Heart right ventricle (tissue), 16 donors: ENCODE data around the gene PDE9A. TPM values are rescaled to one million over a fixed set of nuclear protein-coding genes. Genes with fewer than 3 reads are reported as not detected.

ENCODE experiments used
- ATAC-seq, 8 donors: fragments of 200-7000 bp; cut with Tn5 transposase; one replicate each; pipeline ENCODE4 v1.9.1; 2020; ENCODE audit warnings: mild to moderate bottlenecking in 8 of 8, moderate library complexity in 8 of 8, moderate number of reproducible peaks in 1 of 8
- DNase-seq, 2 donors: peaks; one replicate each; pipeline ENCODE4 v3.0.0-alpha.2; 2020
- H3K27ac ChIP-seq, 10 donors: fragments of 200-600 bp; sonication (generic) in 2 of 10; one replicate each; pipeline versions ENCODE4 v1.5.0 to v1.8.0; 2020 to 2022; ENCODE audit warnings: mild to moderate bottlenecking in 3 of 10
- H3K27me3 ChIP-seq, 7 donors: fragments of 200-600 bp; one replicate each; pipeline ENCODE4 v1.8.0; 2021 to 2022; ENCODE audit warnings: mild to moderate bottlenecking in 2 of 7
- H3K36me3 ChIP-seq, 9 donors: fragments of 200-600 bp; sonication (generic) in 1 of 9; one replicate each; pipeline versions ENCODE4 v1.5.0 to v1.8.0; 2020 to 2022; ENCODE audit warnings: mild to moderate bottlenecking in 2 of 9
- H3K4me1 ChIP-seq, 9 donors: fragments of 200-600 bp; sonication (generic) in 1 of 9; one replicate each; pipeline versions ENCODE4 v1.5.0 to v1.8.0; 2020 to 2022; ENCODE audit warnings: mild to moderate bottlenecking in 4 of 9
- H3K4me3 ChIP-seq, 10 donors: fragments of 200-600 bp; sonication (generic) in 2 of 10; one replicate each; pipeline versions ENCODE4 v1.5.0 to v1.8.0; 2020 to 2022; ENCODE audit warnings: mild to moderate bottlenecking in 7 of 10, moderate library complexity in 2 of 10
- H3K9me3 ChIP-seq, 11 donors: fragments of 200-600 bp in 10 of 11; sonication (generic) in 2 of 11; one replicate each; pipeline versions ENCODE4 v1.5.0 to v1.8.0; 2013 to 2022; ENCODE audit warnings: mild to moderate bottlenecking in 2 of 11, control low read depth in 1 of 11, moderate library complexity in 1 of 11
- WGBS, 2 donors: extraction: QIAGEN DNeasy Blood & Tissue Kit; methylation state at CpG; one replicate each; pipeline ENCODE4 v1.1.7; 2013; ENCODE audit warnings: inconsistent platforms in 1 of 2; 5-methylcytosine and 5-hydroxymethylcytosine counted together
- intact Hi-C, 10 donors: fragments of 100-400 bp; cut with DNase I; formaldehyde crosslinking; loops; one replicate each; pipeline versions ENCODE4 v1.11.1 to v1.14.2; 2022
- polyA plus RNA-seq, 2 donors: library from polyadenylated mRNA; stranded (reverse); fragments of 200-250 nt; gene quantifications; one replicate each; pipeline ENCODE4 v1.2.3, GENCODE V29; 2013
- total RNA-seq, 10 donors: library from RNA; stranded (reverse); fragmentation: NEBNext Ultra II Directional in 3 of 10; extraction: Animal tissue kit (Norgen Biotek cat#: 25700) in 3 of 10; gene quantifications; one replicate each; pipeline versions ENCODE4 v1.2.1 to v1.2.4, GENCODE V29; 2021 to 2023
- TF ChIP-seq, protein P1 (sequence below), 9 donors: fragments of 200-600 bp; sonication (generic) in 2 of 9; IDR thresholded peaks; one replicate each; pipeline versions ENCODE4 v1.5.0 to v1.8.0; 2021 to 2022; ENCODE audit warnings: antibody characterized with exemption in 9 of 9, mild to moderate bottlenecking in 5 of 9, moderate library complexity in 1 of 9
- donor health status: Arrhythmogenic right ventricular cardiomyopathy.
- donor health status: ischemic (EF 13 %, LVEDD 7.1; RV severe dilation, severe dysfunction).
- donor health status: healthy with polysubstance abuse.
- donor health status: DM: no; HTN: yes; CAD: no.
- donor health status: DM: no; HTN: no; CAD: no.
- donor health status: ischemic (EF 25% LVEDD 6.9; RV normal size, moderate dysfunction).
- donor health status: ischemic (EF 25% LVEDD 5.7; RV mildly dilated, moderate dysfunction).
- donor health status: healthy.
- donor health status: DM: yes; HTN: yes; CAD: no.
- donor health status: Ischemic cardiomyopathy.
- donor health status: ischemic (EF 35%, LVEDD 5.7; RV mildly dilated, moderate dysfunction).
- donor health status: nonischemic (EF 11% LVEDD 7.7; RV severe dilation, severe dysfunction).
- donor health status: DM: yes; HTN: yes; CAD: no.
- donor health status: PGD.
- donor health status: ischemic (EF 29% LVEDD 5.4; RV normal size, mild dysfunction).
- donor health status: nonischemic (EF 23%, LVEDD 6.1; RV moderate dilation, normal function).

Gene PDE9A
- total and polyA plus RNA-seq, 12 donors = 1.2 to 7.0 (median 2.2) TPM

DNA sequence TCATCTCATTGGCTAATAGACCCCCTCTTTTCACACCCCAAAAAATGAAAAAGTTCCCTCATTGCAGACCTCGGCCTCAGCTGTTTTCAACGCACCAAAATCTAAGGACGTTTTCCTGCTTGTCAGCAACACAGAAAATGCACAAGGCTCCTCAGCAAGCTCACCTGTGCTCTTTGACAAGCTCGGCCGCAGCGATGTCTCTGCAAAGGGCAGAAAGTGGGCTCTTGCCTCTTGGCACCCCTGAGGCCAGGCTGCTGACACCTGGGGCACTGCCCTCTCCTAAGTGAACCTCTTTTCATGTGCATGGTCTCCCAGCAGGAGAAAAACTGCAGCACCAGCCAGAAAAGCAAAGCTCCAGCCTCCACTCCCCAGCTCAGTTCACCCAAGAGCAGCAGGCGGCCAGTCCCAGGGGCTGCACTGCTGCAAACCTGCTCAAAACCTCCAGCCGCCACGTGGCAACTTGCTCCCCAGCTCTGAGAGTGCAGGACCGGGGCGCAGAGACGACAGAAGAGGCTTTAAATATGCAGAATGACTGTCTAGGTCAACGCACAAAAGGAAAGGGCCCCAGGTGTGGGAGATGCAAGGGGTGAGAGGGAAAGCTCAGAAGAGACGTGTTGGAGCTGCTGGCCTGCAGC is 101.7 kb downstream of the PDE9A start:
- intact Hi-C loops = no loop called here
- TF ChIP-seq, protein P1, sequence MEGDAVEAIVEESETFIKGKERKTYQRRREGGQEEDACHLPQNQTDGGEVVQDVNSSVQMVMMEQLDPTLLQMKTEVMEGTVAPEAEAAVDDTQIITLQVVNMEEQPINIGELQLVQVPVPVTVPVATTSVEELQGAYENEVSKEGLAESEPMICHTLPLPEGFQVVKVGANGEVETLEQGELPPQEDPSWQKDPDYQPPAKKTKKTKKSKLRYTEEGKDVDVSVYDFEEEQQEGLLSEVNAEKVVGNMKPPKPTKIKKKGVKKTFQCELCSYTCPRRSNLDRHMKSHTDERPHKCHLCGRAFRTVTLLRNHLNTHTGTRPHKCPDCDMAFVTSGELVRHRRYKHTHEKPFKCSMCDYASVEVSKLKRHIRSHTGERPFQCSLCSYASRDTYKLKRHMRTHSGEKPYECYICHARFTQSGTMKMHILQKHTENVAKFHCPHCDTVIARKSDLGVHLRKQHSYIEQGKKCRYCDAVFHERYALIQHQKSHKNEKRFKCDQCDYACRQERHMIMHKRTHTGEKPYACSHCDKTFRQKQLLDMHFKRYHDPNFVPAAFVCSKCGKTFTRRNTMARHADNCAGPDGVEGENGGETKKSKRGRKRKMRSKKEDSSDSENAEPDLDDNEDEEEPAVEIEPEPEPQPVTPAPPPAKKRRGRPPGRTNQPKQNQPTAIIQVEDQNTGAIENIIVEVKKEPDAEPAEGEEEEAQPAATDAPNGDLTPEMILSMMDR (IDR thresholded peaks at IDR 0.05) = no peak
- Histone ChIP-seq H3K27ac (no peak overlapping the region), H3K4me1 (no peaks in the 10 kb centered on the region), H3K4me3 (no peak overlapping the region), H3K27me3 (no peaks in the 10 kb centered on the region), H3K36me3 (peaks cover 0 to 29% (median 0%) of the 10 kb centered on the region in 9 donors), H3K9me3 (no peaks in the 10 kb centered on the region)
- ATAC-seq (no peak), DNase-seq (no peak)
- 92% methylated on average over 14 of the region's 14 CpGs for WGBS, 2 donors

DNA sequence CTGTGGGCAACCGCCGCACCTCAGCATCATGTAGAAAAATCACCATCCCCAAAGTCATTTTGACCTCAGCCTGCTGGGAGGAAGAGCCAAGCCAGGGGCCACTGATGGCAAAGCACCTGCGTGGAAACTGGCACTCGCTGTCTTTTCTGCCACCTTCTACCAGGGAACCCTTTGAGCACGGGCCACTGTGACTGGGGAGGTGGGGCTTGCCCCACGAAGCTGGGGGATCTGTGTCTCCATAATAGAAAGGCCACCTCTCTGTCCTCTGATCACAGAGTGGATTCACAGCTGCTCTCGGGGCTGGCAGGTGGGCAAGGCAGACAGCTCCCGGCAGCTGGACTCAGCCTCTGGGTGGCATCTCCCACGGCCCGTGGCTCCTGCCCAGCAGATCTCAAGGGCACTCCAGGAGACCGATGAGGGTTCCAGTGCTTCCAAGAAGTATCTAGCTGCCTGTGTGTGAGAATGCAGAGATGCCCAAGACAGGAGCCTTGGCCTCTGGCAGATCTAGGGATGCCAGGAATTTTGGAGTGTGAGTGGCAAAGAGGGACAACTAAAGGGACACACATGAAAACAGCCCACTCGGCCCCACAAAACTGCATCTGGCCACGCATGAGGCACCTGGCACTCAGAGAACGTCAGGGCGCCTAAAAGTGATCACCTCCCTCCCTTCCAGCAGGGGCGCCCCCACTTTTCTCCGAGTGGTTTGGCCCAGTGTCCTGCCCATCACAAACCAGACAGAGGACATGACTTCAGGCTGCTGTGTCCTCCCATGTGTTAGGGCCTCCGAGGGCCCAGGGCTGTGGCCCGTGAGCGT is 102.6 kb downstream of the PDE9A start:
- no peak for DNase-seq
- H3K36me3 ChIP-seq = peaks cover 0 to 33% (median 0%) of the 10 kb centered on the region in 9 donors
- 94 to 95% methylated on average over 20 of the region's 20 CpGs for WGBS, 2 donors
- TF ChIP-seq, protein P1 (IDR thresholded peaks at IDR 0.05) = no peak
- no peaks in the 10 kb centered on the region for H3K27me3 ChIP-seq
- no peak overlapping the region for H3K4me3 ChIP-seq
- no peak overlapping the region for H3K27ac ChIP-seq
- H3K4me1 ChIP-seq = no peaks in the 10 kb centered on the region
- H3K9me3 ChIP-seq = no peaks in the 10 kb centered on the region
- no peak for ATAC-seq
- intact Hi-C loops = no loop called here

DNA sequence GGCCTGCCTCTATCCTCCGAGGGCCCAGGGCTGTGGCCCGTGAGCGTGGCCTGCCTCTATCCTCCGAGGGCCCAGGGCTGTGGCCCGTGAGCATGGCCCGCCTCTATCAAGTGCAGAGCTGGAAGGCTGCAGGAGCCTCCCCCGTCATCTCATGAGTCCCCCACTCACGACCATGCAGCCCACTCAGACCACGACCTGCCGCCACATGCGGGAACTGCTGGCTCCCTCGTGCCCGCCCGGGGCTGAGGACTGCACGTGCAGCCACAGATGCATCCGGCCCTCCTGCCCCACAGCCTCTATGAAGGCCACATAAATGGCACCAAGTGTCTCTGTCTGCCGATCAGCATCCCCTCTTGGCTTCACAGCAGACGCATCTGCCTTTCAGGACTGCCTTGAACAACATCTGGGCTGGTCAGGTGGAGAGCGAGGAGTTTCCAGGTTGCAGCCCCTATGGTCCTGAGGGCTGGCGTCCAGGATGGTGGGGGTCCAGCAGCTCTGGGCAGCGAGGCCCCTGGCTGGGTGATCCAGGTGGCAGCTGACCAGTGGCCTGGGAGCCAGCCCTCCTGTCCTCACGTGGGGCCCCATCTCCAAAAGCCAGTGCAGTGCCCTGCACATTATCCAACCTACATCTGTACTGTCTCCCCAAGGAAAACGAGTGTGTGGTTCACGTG is 103.3 kb downstream of the PDE9A start:
- TF ChIP-seq, protein P1 (IDR thresholded peaks at IDR 0.05) = no peak
- no peak overlapping the region for H3K4me3 ChIP-seq
- ATAC-seq (no peak), DNase-seq (no peak)
- peaks cover 0 to 35% (median 0%) of the 10 kb centered on the region in 9 donors for H3K36me3 ChIP-seq
- WGBS, 2 donors = 93 to 94% methylated on average over 23 to 24 of the region's 24 CpGs
- H3K27ac ChIP-seq = no peak overlapping the region
- H3K27me3 ChIP-seq = peaks cover 0 to 2% (median 0%) of the 10 kb centered on the region in 7 donors
- no peaks in the 10 kb centered on the region for H3K9me3 ChIP-seq
- H3K4me1 ChIP-seq = no peaks in the 10 kb centered on the region
- intact Hi-C loops = no loop called here

DNA sequence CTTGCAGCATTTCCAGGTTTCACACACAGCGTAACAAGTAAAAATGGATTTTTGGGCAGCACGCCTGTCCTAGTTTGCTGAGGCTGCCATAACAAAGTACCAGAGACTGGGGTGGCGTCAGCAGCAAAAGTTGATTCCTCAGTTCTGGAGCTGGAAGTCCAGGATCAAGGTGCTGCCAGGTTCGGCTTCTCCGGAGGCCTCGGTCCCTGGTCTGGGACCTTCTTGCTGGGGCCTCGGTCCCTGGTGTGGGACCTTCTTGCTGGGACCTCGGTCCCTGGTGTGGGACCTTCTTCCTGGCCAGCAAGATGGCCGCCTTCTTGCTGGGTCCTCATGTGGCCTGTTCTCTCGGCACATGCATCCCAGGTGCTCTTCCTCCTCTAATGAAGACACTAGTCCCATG is 104.0 kb downstream of the PDE9A start:
- DNase-seq (no peak), ATAC-seq (no peak)
- Histone ChIP-seq H3K27ac (no peak overlapping the region), H3K4me3 (no peak overlapping the region), H3K9me3 (no peaks in the 10 kb centered on the region), H3K36me3 (peaks cover 0 to 40% (median 0%) of the 10 kb centered on the region in 9 donors), H3K27me3 (peaks cover 0 to 6% (median 0%) of the 10 kb centered on the region in 7 donors), H3K4me1 (no peaks in the 10 kb centered on the region)
- WGBS, 2 donors = 94 to 97% methylated on average over 10 of the region's 10 CpGs
- intact Hi-C loops = no loop called here
- TF ChIP-seq, protein P1 (IDR thresholded peaks at IDR 0.05) = no peak
